ENCODE measurements around the gene TSPAN32. TPM values are rescaled to one million over a fixed set of nuclear protein-coding genes. Genes with fewer than 3 reads are reported as not detected.
"Not testable (repeated sequence)": the region's sequence is repeated elsewhere in the genome, so short reads cannot be mapped to it uniquely, and the experiment has no call there.

The TSPAN32 gene
- polyA plus RNA-seq, 3 donors: 0.75 to 1.9 (median 1.7) TPM

GRCh38 chr11:2276280-2277007 lies 25.4 kb upstream of the TSPAN32 start:
- 86 to 96% (median 96%) methylated on average over 14 of the region's 14 CpGs for WGBS, 3 donors
- no peak overlapping the region for H3K27ac ChIP-seq (ENCODE audit: low read depth, low read length)

GRCh38 chr11:2277008-2277346 lies 24.8 kb upstream of the TSPAN32 start:
- H3K27ac ChIP-seq (ENCODE audit: low read depth, low read length): no peak overlapping the region
- 63 to 76% (median 67%) methylated on average over 6 of the region's 6 CpGs for WGBS, 3 donors

GRCh38 chr11:2277933-2278523 lies 23.8 kb upstream of the TSPAN32 start:
- H3K27ac ChIP-seq (ENCODE audit: low read depth, low read length): no peak overlapping the region
- WGBS, 3 donors: 81 to 87% (median 85%) methylated on average over 6 of the region's 6 CpGs

- no peak overlapping the region for H3K27ac ChIP-seq (ENCODE audit: low read depth, low read length)
- 72 to 84% (median 76%) methylated on average over 2 of the region's 2 CpGs for WGBS, 3 donors
Observed at GRCh38 chr11:2280208-2280607, 21.6 kb upstream of the TSPAN32 start.

- 83 to 96% (median 95%) methylated on average over 10 to 13 of the region's 13 CpGs for WGBS, 3 donors
Observed at GRCh38 chr11:2286350-2286749, 15.5 kb upstream of the TSPAN32 start.

GRCh38 chr11:2287091-2287490 lies 14.7 kb upstream of the TSPAN32 start:
- 29 to 56% (median 32%) methylated on average over 16 of the region's 16 CpGs for WGBS, 3 donors

More at GRCh38 chr11:2286350-2286749, 15.5 kb upstream of the TSPAN32 start:
- H3K27ac ChIP-seq (ENCODE audit: low read depth, low read length): not testable (repeated sequence)

GRCh38 chr11:2289350-2289749 lies 12.5 kb upstream of the TSPAN32 start:
- WGBS, 3 donors: 38 to 72% (median 63%) methylated on average over 6 of the region's 6 CpGs
- H3K27ac ChIP-seq (ENCODE audit: low read depth, low read length): no peak overlapping the region

More at GRCh38 chr11:2287091-2287490, 14.7 kb upstream of the TSPAN32 start:
- no peak overlapping the region for H3K27ac ChIP-seq (ENCODE audit: low read depth, low read length)

- 72 to 78% (median 74%) methylated on average over 10 of the region's 10 CpGs for WGBS, 3 donors
- H3K27ac ChIP-seq (ENCODE audit: low read depth, low read length): no peak overlapping the region
Observed at GRCh38 chr11:2289859-2290258, 12.0 kb upstream of the TSPAN32 start.

- WGBS, 3 donors: 31 to 47% (median 42%) methylated on average over 10 of the region's 10 CpGs
Observed at GRCh38 chr11:2290351-2290841, 11.4 kb upstream of the TSPAN32 start.

GRCh38 chr11:2293531-2293971 lies 8.3 kb upstream of the TSPAN32 start:
- no peak overlapping the region for H3K27ac ChIP-seq (ENCODE audit: low read depth, low read length)
- 84 to 86% (median 84%) methylated on average over 20 of the region's 20 CpGs for WGBS, 3 donors

More at GRCh38 chr11:2290351-2290841, 11.4 kb upstream of the TSPAN32 start:
- H3K27ac ChIP-seq (ENCODE audit: low read depth, low read length): no peak overlapping the region

GRCh38 chr11:2293984-2294925 lies 7.6 kb upstream of the TSPAN32 start:
- 76 to 78% (median 78%) methylated on average over 27 of the region's 27 CpGs for WGBS, 3 donors
- H3K27ac ChIP-seq (ENCODE audit: low read depth, low read length): no peak overlapping the region

GRCh38 chr11:2294926-2295290 lies 6.9 kb upstream of the TSPAN32 start:
- WGBS, 3 donors: 83 to 89% (median 89%) methylated on average over 8 of the region's 8 CpGs
- no peak overlapping the region for H3K27ac ChIP-seq (ENCODE audit: low read depth, low read length)

- H3K27ac ChIP-seq (ENCODE audit: low read depth, low read length): no peak overlapping the region
- WGBS, 3 donors: 81 to 91% (median 86%) methylated on average over 16 to 17 of the region's 17 CpGs
Observed at GRCh38 chr11:2295971-2296912, 5.6 kb upstream of the TSPAN32 start.

GRCh38 chr11:2296913-2297622 lies 4.7 kb upstream of the TSPAN32 start:
- WGBS, 3 donors: 89 to 95% (median 90%) methylated on average over 12 to 13 of the region's 13 CpGs
- no peak overlapping the region for H3K27ac ChIP-seq (ENCODE audit: low read depth, low read length)

- WGBS, 3 donors: 50 to 59% (median 58%) methylated on average over 1 of the region's 1 CpG
- H3K27ac ChIP-seq (ENCODE audit: low read depth, low read length): no peak overlapping the region
Observed at GRCh38 chr11:2297623-2298030, 4.2 kb upstream of the TSPAN32 start.

- WGBS, 3 donors: 77 to 84% (median 80%) methylated on average over 14 of the region's 14 CpGs
- H3K27ac ChIP-seq (ENCODE audit: low read depth, low read length): no peak overlapping the region
Observed at GRCh38 chr11:2298131-2298794, 3.5 kb upstream of the TSPAN32 start.

Data from adipose tissue (tissue), 3 donors.